22Rv1 (cell line): ENCODE measurements around the gene TUBA1B.

Source experiments
- H3K27ac ChIP-seq: fragments of 450-650 bp; 2 replicates; pipeline ENCODE4 v1.5.1; 2017
- ZFX ChIP-seq: fragments of 450-650 bp; IDR thresholded peaks from 2 replicates; pipeline ENCODE4 v1.6.1; 2017; ENCODE audit warnings: antibody characterized with exemption, borderline replicate concordance
- TF ChIP-seq, protein P1 (sequence below): fragments of 450-650 bp; IDR thresholded peaks from 2 replicates; pipeline ENCODE4 v1.5.1; 2017; ENCODE audit warnings: mild to moderate bottlenecking

Gene TUBA1B

DNA sequence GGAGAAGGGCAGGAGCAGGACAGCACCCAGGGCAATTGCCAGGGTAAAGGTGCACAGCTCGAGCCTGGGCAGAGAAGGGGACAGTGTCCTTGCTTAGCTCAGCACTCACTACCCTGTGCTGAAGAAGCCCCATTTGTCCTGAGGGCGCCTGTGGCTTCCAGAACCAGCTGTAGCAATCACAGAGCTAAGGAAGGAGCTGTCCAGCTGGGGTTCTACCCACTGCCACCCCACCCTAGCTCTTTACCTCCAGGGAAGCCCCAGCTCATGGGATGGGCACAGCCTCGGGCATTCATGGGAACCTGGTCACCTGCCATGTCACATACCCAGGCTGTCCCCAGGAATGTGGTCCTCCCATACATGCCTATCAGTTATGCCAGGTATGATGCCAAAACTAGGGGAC, 26.4 kb downstream of the TUBA1B start:
- TF ChIP-seq ZFX = no peak
- TF ChIP-seq, protein P1, sequence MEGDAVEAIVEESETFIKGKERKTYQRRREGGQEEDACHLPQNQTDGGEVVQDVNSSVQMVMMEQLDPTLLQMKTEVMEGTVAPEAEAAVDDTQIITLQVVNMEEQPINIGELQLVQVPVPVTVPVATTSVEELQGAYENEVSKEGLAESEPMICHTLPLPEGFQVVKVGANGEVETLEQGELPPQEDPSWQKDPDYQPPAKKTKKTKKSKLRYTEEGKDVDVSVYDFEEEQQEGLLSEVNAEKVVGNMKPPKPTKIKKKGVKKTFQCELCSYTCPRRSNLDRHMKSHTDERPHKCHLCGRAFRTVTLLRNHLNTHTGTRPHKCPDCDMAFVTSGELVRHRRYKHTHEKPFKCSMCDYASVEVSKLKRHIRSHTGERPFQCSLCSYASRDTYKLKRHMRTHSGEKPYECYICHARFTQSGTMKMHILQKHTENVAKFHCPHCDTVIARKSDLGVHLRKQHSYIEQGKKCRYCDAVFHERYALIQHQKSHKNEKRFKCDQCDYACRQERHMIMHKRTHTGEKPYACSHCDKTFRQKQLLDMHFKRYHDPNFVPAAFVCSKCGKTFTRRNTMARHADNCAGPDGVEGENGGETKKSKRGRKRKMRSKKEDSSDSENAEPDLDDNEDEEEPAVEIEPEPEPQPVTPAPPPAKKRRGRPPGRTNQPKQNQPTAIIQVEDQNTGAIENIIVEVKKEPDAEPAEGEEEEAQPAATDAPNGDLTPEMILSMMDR = no peak
- no peak overlapping the region for H3K27ac ChIP-seq

DNA sequence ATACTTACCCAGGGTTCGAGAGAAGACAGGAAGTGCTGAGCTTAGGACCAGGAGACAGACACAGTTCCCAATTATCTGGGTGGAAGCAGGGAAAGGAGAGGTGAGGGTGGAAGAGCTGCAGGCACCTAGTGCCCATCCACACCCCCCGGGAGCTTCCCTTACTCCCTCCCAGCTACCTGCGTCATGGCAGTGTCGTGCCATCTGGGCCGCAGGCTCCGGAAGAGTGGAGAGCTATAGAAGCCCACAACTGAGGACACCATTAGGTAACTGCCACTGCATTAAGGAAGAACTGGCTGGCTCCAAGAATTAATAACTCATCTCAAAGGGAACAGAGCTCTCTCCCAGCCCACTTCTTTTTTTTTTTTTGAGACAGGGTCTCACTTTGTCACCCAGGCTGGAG, 30.8 kb downstream of the TUBA1B start:
- TF ChIP-seq, protein P1 = no peak
- no peak for TF ChIP-seq ZFX
- no peak overlapping the region for H3K27ac ChIP-seq

DNA sequence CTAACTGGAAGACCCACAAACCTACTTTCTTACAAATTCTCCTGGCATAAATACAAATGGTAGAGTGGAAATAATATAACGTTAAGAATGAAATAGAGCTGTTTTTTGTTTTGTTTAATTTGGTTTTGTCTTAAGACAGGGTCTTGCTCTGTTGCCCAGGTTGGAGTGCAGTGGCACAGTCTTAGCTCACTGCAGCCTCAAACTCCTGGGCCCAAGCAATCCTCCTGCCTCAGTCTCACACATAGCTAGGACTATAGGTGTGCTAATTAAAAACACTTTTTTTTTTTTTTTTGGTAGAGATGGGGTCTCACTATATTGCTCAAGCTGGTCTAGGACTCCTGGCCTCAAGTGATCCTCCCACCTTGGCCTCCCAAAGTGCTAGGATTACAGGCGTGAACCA, 32.5 kb downstream of the TUBA1B start:
- H3K27ac ChIP-seq = no peak overlapping the region
- TF ChIP-seq ZFX = no peak
- TF ChIP-seq, protein P1 = no peak

GRCh38 chr12:49098035-49098451, 33.2 kb downstream of the TUBA1B start:
- no peak overlapping the region for H3K27ac ChIP-seq
- TF ChIP-seq, protein P1 = peak; percentile 99
- TF ChIP-seq ZFX = no peak

GRCh38 chr12:49097381-49097780, 33.8 kb downstream of the TUBA1B start:
- TF ChIP-seq, protein P1 = no peak
- TF ChIP-seq ZFX = no peak
- H3K27ac ChIP-seq = no peak overlapping the region

- no peak for TF ChIP-seq ZFX
- TF ChIP-seq, protein P1 = no peak
Measured at GRCh38 chr12:49094975-49095365, 36.2 kb downstream of the TUBA1B start.

DNA sequence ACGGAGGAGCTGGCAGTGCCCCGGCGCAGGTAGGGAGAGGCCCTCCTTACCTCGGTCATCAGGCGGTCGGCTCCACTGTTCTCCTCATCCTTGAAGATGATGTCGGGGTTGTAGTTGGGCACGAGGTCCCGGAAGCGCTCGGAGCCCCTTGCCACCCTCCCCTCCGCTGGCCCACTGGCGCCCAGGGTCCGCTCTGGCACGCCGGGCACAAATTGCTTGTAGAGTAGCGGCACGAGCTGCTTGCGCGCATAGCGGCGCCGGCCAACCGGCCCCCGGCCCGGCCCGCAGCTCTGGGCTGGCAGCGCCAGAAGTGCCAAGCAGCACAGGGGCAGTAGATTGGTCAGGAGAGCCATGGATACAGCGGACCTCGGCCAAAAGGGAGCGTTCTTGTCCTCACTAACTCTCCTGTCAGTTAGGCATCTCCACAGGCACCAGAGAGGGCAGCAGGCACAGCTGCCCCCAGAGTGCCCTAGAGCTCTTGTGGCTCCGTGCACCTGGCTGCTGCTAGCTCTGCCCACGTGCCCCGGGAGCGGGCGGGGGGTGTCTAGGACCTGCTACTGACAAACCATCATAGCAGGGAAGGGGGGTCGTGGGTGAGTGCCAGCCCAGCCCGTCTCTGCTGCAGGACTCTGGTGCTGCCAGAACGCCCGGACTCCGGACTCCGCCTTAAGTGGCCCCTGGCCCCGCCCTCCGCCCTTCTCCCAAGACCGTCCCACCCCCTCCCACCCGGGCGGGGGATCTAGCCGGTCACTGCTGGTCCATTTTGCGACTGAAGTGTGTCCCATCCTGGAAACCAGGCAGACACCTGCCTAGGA, 36.8 kb downstream of the TUBA1B start, which contains the start of gene DHH:
TSS of gene DHH (minus strand) at position 642 of the 815 bp plus-strand sequence. CDS start at position 353, 289 bp downstream.
- no peak within 1 kb of the TSS; the same call in 1 of the 2 replicates for H3K27ac ChIP-seq
- TF ChIP-seq, protein P1 = peak; percentile 30; the same call in 1 of the 2 replicates
- no peak for TF ChIP-seq ZFX

More at GRCh38 chr12:49094975-49095365, 36.2 kb downstream of the TUBA1B start:
- H3K27ac ChIP-seq = no peak overlapping the region; the same call in 1 of the 2 replicates
